ENCODE measurements around the gene DDAH1.

DNA sequence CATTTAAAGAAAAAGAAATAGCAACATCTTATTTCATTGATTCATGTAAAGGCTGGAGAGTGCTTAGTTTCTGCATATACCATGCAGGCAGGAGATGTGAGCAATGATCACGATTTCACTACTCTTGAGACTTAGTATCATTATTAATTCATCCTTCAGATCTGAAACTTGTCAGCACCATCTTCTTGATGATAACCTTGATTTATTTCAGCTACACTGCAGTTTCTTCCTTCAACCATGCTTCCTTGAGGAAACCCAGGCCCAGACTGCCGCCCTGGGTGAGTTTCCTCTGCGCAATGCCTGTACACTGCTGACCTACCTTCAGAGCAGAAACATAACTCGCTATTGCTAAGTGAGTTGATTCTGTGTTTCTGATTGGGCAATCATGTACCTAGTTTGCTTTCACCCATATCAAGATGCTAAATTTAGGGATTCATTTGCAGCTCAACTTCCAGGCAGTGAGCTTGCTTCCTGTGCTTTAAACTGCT is 175.1 kb downstream of the DDAH1 start:
- no peak for TF ChIP-seq CTCF (IDR thresholded peaks at IDR 0.05; ENCODE audit: low read depth, low read length, poor library complexity, severe bottlenecking)
- TF ChIP-seq EZH2phosphoT487 (IDR thresholded peaks at IDR 0.05; ENCODE audit: borderline replicate concordance, low read length) = no peak
